Measurements from ENCODE around the gene EPHA4. TPM values are rescaled to one million over a fixed set of nuclear protein-coding genes. Genes with fewer than 3 reads are reported as not detected.

EPHA4 gene
- total RNA-seq, 1 donor from 2014 or later: 30.1 TPM

DNA sequence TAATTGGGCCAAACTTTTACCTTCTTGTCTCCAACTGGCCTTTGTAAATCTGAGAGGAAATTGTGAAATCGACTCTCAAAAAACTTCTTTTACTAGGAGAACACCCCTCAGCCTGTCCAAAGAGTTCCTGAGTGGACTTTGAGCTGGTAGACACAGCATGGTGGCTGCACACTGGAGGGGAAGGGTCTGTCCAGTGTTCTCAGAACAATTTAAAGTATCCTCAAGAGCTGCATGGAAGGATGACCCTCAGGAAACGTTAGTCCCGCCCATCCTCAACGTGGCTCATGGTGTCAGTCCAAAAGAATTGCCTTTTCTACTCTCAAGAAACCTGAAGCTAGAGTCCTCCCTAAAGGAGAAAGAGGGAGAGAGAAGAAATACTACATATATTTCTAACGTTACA is 182.7 kb downstream of the EPHA4 start:
- H3K4me2 ChIP-seq (ENCODE audit: low read length): no peak overlapping the region
- no peak overlapping the region for H3K27ac ChIP-seq (ENCODE audit: low read depth, low read length)
- no peaks in the 10 kb centered on the region for H3K9me3 ChIP-seq (ENCODE audit: insufficient read depth, low read depth, low read length)
- no peak overlapping the region for H3K4me3 ChIP-seq (ENCODE audit: insufficient read depth, low read depth, low read length)
- no peak overlapping the region for H3K9ac ChIP-seq (ENCODE audit: low read length)
- no peaks in the 10 kb centered on the region for H3K4me1 ChIP-seq (ENCODE audit: insufficient read depth, low read length)
- H3K9me3 Mint-ChIP-seq (ENCODE audit: unreplicated experiment): no peaks in the 10 kb centered on the region
- no peaks in the 10 kb centered on the region for H3K27me3 Mint-ChIP-seq (ENCODE audit: low read depth, unreplicated experiment)
- FAIRE-seq: no peak
- H2AFZ ChIP-seq (ENCODE audit: low read depth, low read length): no peak overlapping the region
- DNase-seq (ENCODE audit: low read depth): no peak
- TF ChIP-seq, protein P1, sequence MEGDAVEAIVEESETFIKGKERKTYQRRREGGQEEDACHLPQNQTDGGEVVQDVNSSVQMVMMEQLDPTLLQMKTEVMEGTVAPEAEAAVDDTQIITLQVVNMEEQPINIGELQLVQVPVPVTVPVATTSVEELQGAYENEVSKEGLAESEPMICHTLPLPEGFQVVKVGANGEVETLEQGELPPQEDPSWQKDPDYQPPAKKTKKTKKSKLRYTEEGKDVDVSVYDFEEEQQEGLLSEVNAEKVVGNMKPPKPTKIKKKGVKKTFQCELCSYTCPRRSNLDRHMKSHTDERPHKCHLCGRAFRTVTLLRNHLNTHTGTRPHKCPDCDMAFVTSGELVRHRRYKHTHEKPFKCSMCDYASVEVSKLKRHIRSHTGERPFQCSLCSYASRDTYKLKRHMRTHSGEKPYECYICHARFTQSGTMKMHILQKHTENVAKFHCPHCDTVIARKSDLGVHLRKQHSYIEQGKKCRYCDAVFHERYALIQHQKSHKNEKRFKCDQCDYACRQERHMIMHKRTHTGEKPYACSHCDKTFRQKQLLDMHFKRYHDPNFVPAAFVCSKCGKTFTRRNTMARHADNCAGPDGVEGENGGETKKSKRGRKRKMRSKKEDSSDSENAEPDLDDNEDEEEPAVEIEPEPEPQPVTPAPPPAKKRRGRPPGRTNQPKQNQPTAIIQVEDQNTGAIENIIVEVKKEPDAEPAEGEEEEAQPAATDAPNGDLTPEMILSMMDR (IDR thresholded peaks at IDR 0.05; ENCODE audit: insufficient read depth, low read depth, low read length): no peak
- TF ChIP-seq EZH2 (IDR thresholded peaks at IDR 0.05; ENCODE audit: insufficient read depth, low read length): no peak
- H3K36me3 ChIP-seq (ENCODE audit: insufficient read depth, low read length): no peaks in the 10 kb centered on the region
- no peak overlapping the region for H3K27ac Mint-ChIP-seq (ENCODE audit: unreplicated experiment)
- no peak overlapping the region for H3K4me3 Mint-ChIP-seq (ENCODE audit: unreplicated experiment)
- H3K36me3 Mint-ChIP-seq (ENCODE audit: low read depth, unreplicated experiment): no peaks in the 10 kb centered on the region
- H4K20me1 ChIP-seq (ENCODE audit: insufficient read depth, low read length): no peaks in the 10 kb centered on the region
- no peaks in the 10 kb centered on the region for H3K27me3 ChIP-seq (ENCODE audit: insufficient read depth, low read length)
- H3K79me2 ChIP-seq (ENCODE audit: insufficient read depth, low read length): no peaks in the 10 kb centered on the region
- no peaks in the 10 kb centered on the region for H3K4me1 Mint-ChIP-seq (ENCODE audit: low read depth, unreplicated experiment)

DNA sequence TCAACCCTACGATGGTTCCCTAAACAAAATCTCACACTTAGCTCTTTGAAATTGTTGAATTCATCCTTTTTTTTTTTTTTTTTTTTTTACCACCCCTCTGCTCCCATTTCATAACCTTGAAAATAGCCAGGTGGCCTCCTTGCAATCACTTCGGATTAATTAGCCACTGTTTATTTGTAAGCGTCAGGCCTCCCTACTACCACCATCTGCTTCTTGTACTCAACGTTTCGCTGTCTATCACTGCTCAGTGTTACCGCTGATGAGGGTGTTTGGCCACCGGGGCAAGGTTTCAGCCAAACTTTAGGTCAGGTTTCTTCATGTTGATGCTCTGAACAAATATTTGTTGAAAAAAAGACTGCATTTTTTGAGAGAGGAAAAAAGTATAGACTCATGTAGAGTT is 183.2 kb downstream of the EPHA4 start:
- H3K27me3 ChIP-seq (ENCODE audit: insufficient read depth, low read length): no peaks in the 10 kb centered on the region
- H3K4me2 ChIP-seq (ENCODE audit: low read length): no peak overlapping the region
- no peaks in the 10 kb centered on the region for H3K79me2 ChIP-seq (ENCODE audit: insufficient read depth, low read length)
- no peak overlapping the region for H3K9ac ChIP-seq (ENCODE audit: low read length)
- H3K4me3 ChIP-seq (ENCODE audit: insufficient read depth, low read depth, low read length): no peak overlapping the region
- H3K4me1 ChIP-seq (ENCODE audit: insufficient read depth, low read length): no peaks in the 10 kb centered on the region
- no peak overlapping the region for H3K27ac Mint-ChIP-seq (ENCODE audit: unreplicated experiment)
- no peaks in the 10 kb centered on the region for H3K9me3 ChIP-seq (ENCODE audit: insufficient read depth, low read depth, low read length)
- H2AFZ ChIP-seq (ENCODE audit: low read depth, low read length): no peak overlapping the region
- H3K36me3 Mint-ChIP-seq (ENCODE audit: low read depth, unreplicated experiment): no peaks in the 10 kb centered on the region
- DNase-seq (ENCODE audit: low read depth): no peak
- TF ChIP-seq, protein P1 (IDR thresholded peaks at IDR 0.05; ENCODE audit: insufficient read depth, low read depth, low read length): no peak
- TF ChIP-seq EZH2 (IDR thresholded peaks at IDR 0.05; ENCODE audit: insufficient read depth, low read length): no peak
- no peaks in the 10 kb centered on the region for H3K27me3 Mint-ChIP-seq (ENCODE audit: low read depth, unreplicated experiment)
- H3K36me3 ChIP-seq (ENCODE audit: insufficient read depth, low read length): no peaks in the 10 kb centered on the region
- no peak overlapping the region for H3K27ac ChIP-seq (ENCODE audit: low read depth, low read length)
- no peak for FAIRE-seq
- no peaks in the 10 kb centered on the region for H3K4me1 Mint-ChIP-seq (ENCODE audit: low read depth, unreplicated experiment)
- H3K9me3 Mint-ChIP-seq (ENCODE audit: unreplicated experiment): no peaks in the 10 kb centered on the region
- H3K4me3 Mint-ChIP-seq (ENCODE audit: unreplicated experiment): no peak overlapping the region
- no peaks in the 10 kb centered on the region for H4K20me1 ChIP-seq (ENCODE audit: insufficient read depth, low read length)

DNA sequence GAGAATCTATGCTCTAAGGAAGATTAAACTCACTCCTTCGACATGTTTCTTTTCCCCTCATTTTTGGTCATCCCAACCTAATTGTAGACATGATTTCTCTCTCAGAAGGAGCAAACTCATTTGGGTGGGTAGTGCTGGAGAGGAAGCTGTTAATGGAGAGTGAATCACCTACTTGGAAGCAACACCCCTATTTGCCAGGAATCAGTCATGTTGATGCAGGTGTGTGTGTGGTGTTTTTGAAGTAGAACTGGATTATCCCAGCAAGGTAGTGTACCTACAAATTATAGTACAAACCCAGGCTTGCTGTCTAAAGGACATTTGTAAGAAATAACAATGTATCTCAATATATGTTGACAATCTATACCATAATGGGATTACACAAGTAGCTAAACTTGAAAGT is 186.4 kb downstream of the EPHA4 start:
- Histone ChIP-seq H4K20me1 (ENCODE audit: insufficient read depth, low read length) (no peaks in the 10 kb centered on the region), H3K27ac (ENCODE audit: low read depth, low read length) (no peak overlapping the region), H3K9ac (ENCODE audit: low read length) (no peak overlapping the region), H3K36me3 (ENCODE audit: insufficient read depth, low read length) (no peaks in the 10 kb centered on the region), H3K4me1 (ENCODE audit: insufficient read depth, low read length) (no peaks in the 10 kb centered on the region), H3K4me3 (ENCODE audit: insufficient read depth, low read depth, low read length) (no peak overlapping the region), H3K4me2 (ENCODE audit: low read length) (no peak overlapping the region), H3K27me3 (ENCODE audit: insufficient read depth, low read length) (no peaks in the 10 kb centered on the region), H3K79me2 (ENCODE audit: insufficient read depth, low read length) (no peaks in the 10 kb centered on the region), H3K9me3 (ENCODE audit: insufficient read depth, low read depth, low read length) (no peaks in the 10 kb centered on the region), H2AFZ (ENCODE audit: low read depth, low read length) (no peak overlapping the region)
- DNase-seq (ENCODE audit: low read depth) (no peak), FAIRE-seq (no peak)
- no peak for TF ChIP-seq EZH2 (IDR thresholded peaks at IDR 0.05; ENCODE audit: insufficient read depth, low read length)
- TF ChIP-seq, protein P1 (IDR thresholded peaks at IDR 0.05; ENCODE audit: insufficient read depth, low read depth, low read length): no peak
- H3K4me3 Mint-ChIP-seq (ENCODE audit: unreplicated experiment): no peak overlapping the region
- no peak overlapping the region for H3K27ac Mint-ChIP-seq (ENCODE audit: unreplicated experiment)
- H3K9me3 Mint-ChIP-seq (ENCODE audit: unreplicated experiment): no peaks in the 10 kb centered on the region
- H3K4me1 Mint-ChIP-seq (ENCODE audit: low read depth, unreplicated experiment): no peaks in the 10 kb centered on the region
- no peaks in the 10 kb centered on the region for H3K27me3 Mint-ChIP-seq (ENCODE audit: low read depth, unreplicated experiment)
- H3K36me3 Mint-ChIP-seq (ENCODE audit: low read depth, unreplicated experiment): no peaks in the 10 kb centered on the region
